Astrocyte of the hippocampus (primary cell): ENCODE data around the gene PLEKHG7.
"Not testable (repeated sequence)": the region's sequence is repeated elsewhere in the genome, so short reads cannot be mapped to it uniquely, and the experiment has no call there.

ENCODE experiments used
- DNase-seq: peaks from one replicate; pipeline ENCODE4 v3.0.0; 2011; ENCODE audit warnings: low read depth, low spot score

PLEKHG7 gene

GRCh38 chr12:92702754-92703679 is at the start of gene PLEKHG7:
Gene PLEKHG7, plus strand, starts transcription at chr12:92702989. Its CDS starts 3,643 bp downstream, at chr12:92706632.
- DNase-seq: no peak

GRCh38 chr12:92654256-92654655 is 48.5 kb upstream of the PLEKHG7 start:
- not testable (repeated sequence) for DNase-seq

- peak; percentile 6 for DNase-seq
Observed at GRCh38 chr12:92654929-92655328, 47.9 kb upstream of the PLEKHG7 start.

GRCh38 chr12:92656911-92657310 is 45.9 kb upstream of the PLEKHG7 start:
- no peak for DNase-seq

GRCh38 chr12:92657770-92658169 is 45.0 kb upstream of the PLEKHG7 start:
- DNase-seq: no peak

GRCh38 chr12:92658611-92659010 is 44.2 kb upstream of the PLEKHG7 start:
- DNase-seq: no peak

- no peak for DNase-seq
Observed at GRCh38 chr12:92661269-92661668, 41.5 kb upstream of the PLEKHG7 start.

GRCh38 chr12:92665496-92665895 is 37.3 kb upstream of the PLEKHG7 start:
- no peak for DNase-seq

GRCh38 chr12:92668739-92669138 is 34.0 kb upstream of the PLEKHG7 start:
- DNase-seq: no peak

GRCh38 chr12:92671524-92671923 is 31.3 kb upstream of the PLEKHG7 start:
- not testable (repeated sequence) for DNase-seq

GRCh38 chr12:92673756-92674155 is 29.0 kb upstream of the PLEKHG7 start:
- DNase-seq: no peak

GRCh38 chr12:92674500-92674899 is 28.3 kb upstream of the PLEKHG7 start:
- DNase-seq: no peak

- no peak for DNase-seq
Observed at GRCh38 chr12:92675092-92675865, 27.5 kb upstream of the PLEKHG7 start.

- DNase-seq: no peak
Observed at GRCh38 chr12:92676710-92677109, 26.1 kb upstream of the PLEKHG7 start.

GRCh38 chr12:92690601-92691000 is 12.2 kb upstream of the PLEKHG7 start:
- DNase-seq: no peak

- DNase-seq: no peak
Observed at GRCh38 chr12:92695056-92695455, 7.7 kb upstream of the PLEKHG7 start.

GRCh38 chr12:92695577-92695976 is 7.2 kb upstream of the PLEKHG7 start:
- no peak for DNase-seq

- peak; percentile 31 for DNase-seq
Observed at GRCh38 chr12:92696216-92696615, 6.6 kb upstream of the PLEKHG7 start.

GRCh38 chr12:92698474-92698873 is 4.3 kb upstream of the PLEKHG7 start:
- no peak for DNase-seq

GRCh38 chr12:92701441-92701840 is 1.3 kb upstream of the PLEKHG7 start:
- no peak for DNase-seq

- no peak for DNase-seq
Observed at GRCh38 chr12:92703786-92704185, 997 bp downstream of the PLEKHG7 start.

GRCh38 chr12:92706594-92706993 is 3.8 kb downstream of the PLEKHG7 start:
- no peak for DNase-seq

GRCh38 chr12:92707926-92708325 is 5.1 kb downstream of the PLEKHG7 start:
- DNase-seq: no peak
